CD4-positive, alpha-beta T cell treated with Interferon alpha-2 for 1 hour (primary cell): ENCODE results near the gene TRAPPC2L.
"Not testable (repeated sequence)": the region's sequence is repeated elsewhere in the genome, so short reads cannot be mapped to it uniquely, and the experiment has no call there.

Experiments used
- DNase-seq, 2 donors: peaks; one replicate each; pipeline ENCODE4 v3.0.0-alpha.2; 2020 to 2022

The TRAPPC2L gene

GRCh38 chr16:88893127-88893968, 36.4 kb downstream of the TRAPPC2L start:
- DNase-seq = no peak

- not testable (repeated sequence) for DNase-seq
Measured at GRCh38 chr16:88894266-88894665, 37.3 kb downstream of the TRAPPC2L start.

- no peak for DNase-seq
Measured at GRCh38 chr16:88894681-88895300, 37.9 kb downstream of the TRAPPC2L start.

- no peak for DNase-seq
Measured at GRCh38 chr16:88895335-88895734, 38.4 kb downstream of the TRAPPC2L start.

- no peak for DNase-seq
Measured at GRCh38 chr16:88896238-88897070, 39.5 kb downstream of the TRAPPC2L start.

- DNase-seq = no peak
Measured at GRCh38 chr16:88897696-88898425, 40.9 kb downstream of the TRAPPC2L start.

- DNase-seq = no peak
Measured at GRCh38 chr16:88899901-88900661, 43.2 kb downstream of the TRAPPC2L start.

- no peak for DNase-seq
Measured at GRCh38 chr16:88900662-88901052, 43.7 kb downstream of the TRAPPC2L start.

- DNase-seq = no peak
Measured at GRCh38 chr16:88901718-88902337, 44.9 kb downstream of the TRAPPC2L start.

- DNase-seq = no peak
Measured at GRCh38 chr16:88902744-88903143, 45.8 kb downstream of the TRAPPC2L start.

- DNase-seq = no peak
Measured at GRCh38 chr16:88903267-88903666, 46.3 kb downstream of the TRAPPC2L start.

- no peak for DNase-seq
Measured at GRCh38 chr16:88904676-88905365, 47.9 kb downstream of the TRAPPC2L start.

- DNase-seq = no peak
Measured at GRCh38 chr16:88905563-88905962, 48.6 kb downstream of the TRAPPC2L start.

- no peak for DNase-seq
Measured at GRCh38 chr16:88906020-88906419, 49.1 kb downstream of the TRAPPC2L start.

- no peak for DNase-seq
Measured at GRCh38 chr16:88906535-88907105, 49.7 kb downstream of the TRAPPC2L start.

- DNase-seq = no peak
Measured at GRCh38 chr16:88907768-88908167, 50.8 kb downstream of the TRAPPC2L start.

- no peak for DNase-seq
Measured at GRCh38 chr16:88908307-88908706, 51.4 kb downstream of the TRAPPC2L start.

- no peak for DNase-seq
Measured at GRCh38 chr16:88909431-88910210, 52.7 kb downstream of the TRAPPC2L start.

GRCh38 chr16:88910284-88911135, 53.6 kb downstream of the TRAPPC2L start:
- no peak for DNase-seq
